GM21528 (cell line): ENCODE results near the gene RHEB.
A peak's percentile ranks its signal among the peaks of the same experiment; 100 is the strongest.
"Not testable (repeated sequence)": the region's sequence is repeated elsewhere in the genome, so short reads cannot be mapped to it uniquely, and the experiment has no call there.

Source experiments
- ATAC-seq: cut with Tn5 transposase; IDR thresholded peaks from one replicate; pipeline ENCODE4 v1.9.1; 2021; ENCODE audit warnings: mild to moderate bottlenecking, moderate library complexity; ENCODE audit not compliant: unreplicated experiment, low FRiP score

Gene RHEB

GRCh38 chr7:151536178-151536577 lies 16.5 kb upstream of the RHEB start:
- ATAC-seq = not testable (repeated sequence)

- ATAC-seq = no peak
Observed at GRCh38 chr7:151529842-151530241, 10.1 kb upstream of the RHEB start.

GRCh38 chr7:151524845-151525244 lies 5.2 kb upstream of the RHEB start:
- ATAC-seq = no peak

GRCh38 chr7:151524331-151524730 lies 4.6 kb upstream of the RHEB start:
- no peak for ATAC-seq

- ATAC-seq = peak; percentile 4
Observed at GRCh38 chr7:151520419-151521261, 945 bp upstream of the RHEB start.

- peak; percentile 55 for ATAC-seq
Observed at GRCh38 chr7:151518947-151519764, 539 bp downstream of the RHEB start.

- no peak for ATAC-seq
Observed at GRCh38 chr7:151518105-151518946, 1.4 kb downstream of the RHEB start.

- ATAC-seq = no peak
Observed at GRCh38 chr7:151517601-151518104, 2.0 kb downstream of the RHEB start.

GRCh38 chr7:151515276-151515565 lies 4.5 kb downstream of the RHEB start:
- ATAC-seq = no peak

- ATAC-seq = no peak
Observed at GRCh38 chr7:151514461-151515275, 5.0 kb downstream of the RHEB start.

- ATAC-seq = no peak
Observed at GRCh38 chr7:151513133-151513532, 6.6 kb downstream of the RHEB start.

- no peak for ATAC-seq
Observed at GRCh38 chr7:151512353-151512752, 7.3 kb downstream of the RHEB start.

- ATAC-seq = no peak
Observed at GRCh38 chr7:151511946-151512345, 7.7 kb downstream of the RHEB start.

- ATAC-seq = no peak
Observed at GRCh38 chr7:151511270-151511669, 8.4 kb downstream of the RHEB start.

GRCh38 chr7:151509670-151510333 lies 9.9 kb downstream of the RHEB start:
- ATAC-seq = no peak

- ATAC-seq = no peak
Observed at GRCh38 chr7:151508991-151509390, 10.7 kb downstream of the RHEB start.

- no peak for ATAC-seq
Observed at GRCh38 chr7:151507806-151508205, 11.9 kb downstream of the RHEB start.

- ATAC-seq = no peak
Observed at GRCh38 chr7:151506901-151507382, 12.8 kb downstream of the RHEB start.

GRCh38 chr7:151505836-151506468 lies 13.7 kb downstream of the RHEB start:
- ATAC-seq = no peak
